Activated CD8-positive, alpha-beta memory T cell treated with anti-CD3 and anti-CD28 coated beads, Interleukin-2, amount 50 U/mL, for 4 hours (primary cell): ENCODE data around the gene POLR1G.

Experiments
- DNase-seq: peaks from one replicate; pipeline ENCODE4 v3.0.0-alpha.2; 2020

POLR1G gene

DNA sequence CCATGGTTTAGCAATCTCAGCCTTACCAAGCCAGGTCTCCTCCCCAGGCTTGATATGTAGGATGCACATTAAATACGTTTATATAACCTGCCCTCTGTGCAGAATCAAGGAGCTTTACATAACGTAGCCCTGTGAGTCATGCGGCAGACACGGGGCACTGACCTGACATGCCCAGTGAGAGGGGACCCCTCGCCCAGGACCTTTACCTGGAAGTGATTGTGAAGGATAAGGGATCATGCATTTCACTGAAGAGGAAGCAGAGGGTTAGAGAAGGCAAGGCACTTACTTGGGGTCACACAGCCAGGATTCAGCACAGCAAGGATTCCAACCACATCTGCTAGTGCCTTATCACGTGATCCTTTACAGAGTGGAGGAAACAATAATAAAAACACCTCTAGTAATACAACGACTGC lies 42.4 kb downstream of the POLR1G start:
- no peak for DNase-seq

DNA sequence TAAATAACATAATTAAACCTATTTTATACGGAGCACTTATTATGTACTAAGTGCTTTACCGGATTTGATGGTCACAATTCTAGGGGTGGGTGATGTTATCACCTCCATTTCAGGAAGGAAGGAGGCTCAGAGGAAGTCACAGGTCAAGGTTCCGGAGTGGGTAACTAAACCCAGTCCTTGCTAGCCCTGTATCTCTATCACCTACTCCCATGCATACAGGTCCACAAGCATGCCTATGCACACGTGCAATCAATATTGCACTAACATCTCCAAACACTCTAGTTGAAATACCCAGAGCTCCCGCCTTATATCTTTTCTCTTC lies 43.5 kb downstream of the POLR1G start:
- no peak for DNase-seq

DNA sequence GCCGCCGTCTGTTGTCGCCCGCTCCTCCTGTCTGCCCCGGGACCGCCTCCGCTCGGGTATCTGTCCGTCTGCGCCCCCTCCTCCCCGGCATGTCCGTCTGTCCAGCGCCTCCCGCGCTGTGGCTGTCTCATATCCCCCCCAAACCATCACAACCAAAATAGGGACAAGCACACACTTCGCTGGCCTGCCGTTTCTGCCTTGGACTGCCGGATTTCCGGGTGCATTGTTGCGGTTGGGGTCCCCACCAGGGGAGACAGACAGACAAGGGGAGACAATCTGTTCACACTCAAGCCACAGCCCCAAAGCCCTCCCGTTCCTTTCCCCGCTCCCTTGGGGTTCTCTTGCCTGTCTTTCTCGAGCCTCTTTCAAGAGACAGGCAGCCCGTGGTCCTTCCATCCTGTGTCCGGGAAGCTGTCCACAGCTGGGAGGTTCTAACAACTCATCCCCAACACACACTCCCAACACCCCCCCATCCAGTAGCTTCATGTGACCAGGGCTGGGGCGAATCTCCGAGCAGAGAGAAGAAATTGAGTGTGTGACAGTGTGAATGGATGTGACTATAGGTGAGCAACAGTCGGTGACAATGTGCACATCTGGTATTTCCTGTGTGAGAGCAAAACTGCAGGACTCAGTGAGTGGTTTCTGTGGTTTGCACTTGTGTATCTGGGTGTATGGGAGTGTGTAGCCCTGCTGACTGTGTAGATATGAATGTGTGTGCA lies 44.8 kb downstream of the POLR1G start:
- DNase-seq = peak; percentile 32

DNA sequence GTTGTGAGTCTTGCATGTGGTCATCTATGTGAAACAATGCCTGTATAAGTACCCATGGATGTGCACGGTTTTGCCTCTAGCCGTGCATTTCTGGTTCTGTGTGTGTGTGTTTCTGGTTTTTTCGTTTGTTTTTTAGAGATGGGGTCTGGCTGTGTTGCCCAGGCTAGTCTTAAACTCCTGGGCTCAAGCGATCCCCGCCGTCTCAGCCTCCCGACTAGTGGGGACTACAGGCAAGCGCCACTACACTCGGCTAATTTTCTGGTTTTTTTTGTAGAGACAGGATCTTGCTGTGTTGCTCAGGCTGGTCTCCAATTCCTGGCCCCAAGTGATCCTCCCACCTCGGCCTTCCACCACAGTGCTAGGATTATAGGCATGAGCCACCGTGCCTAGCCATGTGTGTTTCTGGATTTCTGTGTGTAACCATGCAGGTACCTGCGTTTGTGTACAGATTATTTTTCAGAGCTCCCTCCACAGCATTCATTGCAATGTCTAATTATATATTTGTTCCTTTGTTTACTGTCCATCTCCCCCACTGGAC lies 45.5 kb downstream of the POLR1G start:
- no peak for DNase-seq

DNA sequence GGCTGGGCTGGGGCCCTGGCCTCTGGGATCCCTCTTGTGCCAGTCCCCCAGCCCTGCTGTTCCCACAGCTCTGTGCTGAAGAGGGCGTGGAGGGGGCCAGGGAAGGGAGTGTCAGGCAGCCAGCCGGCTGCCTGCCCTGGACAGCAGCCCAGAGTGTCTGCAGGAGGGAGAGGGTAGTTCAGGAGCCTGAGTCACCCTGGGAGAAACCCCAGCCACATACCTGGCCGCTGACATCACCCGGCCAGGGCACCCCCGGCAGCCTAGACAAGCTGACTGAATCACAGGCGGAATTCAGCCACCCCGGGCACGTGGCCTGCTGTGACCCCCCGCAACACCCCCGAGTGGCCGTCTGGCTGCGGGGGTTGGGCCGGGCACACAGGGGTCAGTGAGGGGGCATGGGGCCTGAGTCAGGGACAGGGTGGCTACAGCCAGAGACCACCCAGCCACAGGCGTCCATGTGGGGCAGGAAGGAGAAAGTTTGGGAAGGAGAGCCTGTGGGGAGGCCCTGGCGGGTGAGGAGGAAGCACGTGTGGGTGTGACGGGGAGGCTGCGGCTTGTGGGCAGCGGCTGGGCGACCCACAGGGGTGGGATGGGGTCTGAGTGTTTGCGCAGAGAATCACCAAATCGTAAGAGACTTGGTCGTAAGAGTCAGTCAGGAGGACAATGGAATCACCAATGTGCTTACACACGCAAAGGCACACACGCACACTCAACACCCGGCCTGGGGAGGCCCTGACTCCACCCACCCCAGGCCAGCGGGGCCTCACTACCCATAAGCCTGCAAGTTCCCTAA lies 49.5 kb downstream of the POLR1G start:
- peak; percentile 75 for DNase-seq

DNA sequence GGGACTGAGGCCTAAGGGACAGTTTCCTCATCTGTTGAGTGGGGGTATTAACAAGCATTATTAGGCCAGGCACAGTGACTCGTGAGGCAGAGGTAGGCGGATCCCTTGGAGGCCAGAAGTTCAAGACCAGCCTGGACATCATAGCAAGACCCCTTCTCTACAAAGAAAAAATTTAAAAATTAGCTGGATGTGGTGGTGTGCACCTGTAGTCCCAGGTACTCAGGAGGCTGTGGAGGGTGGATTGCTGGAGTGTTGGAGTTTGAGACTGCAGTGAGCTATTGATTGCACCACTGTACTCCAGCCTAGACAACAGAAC lies 50.0 kb downstream of the POLR1G start:
- DNase-seq = no peak

DNA sequence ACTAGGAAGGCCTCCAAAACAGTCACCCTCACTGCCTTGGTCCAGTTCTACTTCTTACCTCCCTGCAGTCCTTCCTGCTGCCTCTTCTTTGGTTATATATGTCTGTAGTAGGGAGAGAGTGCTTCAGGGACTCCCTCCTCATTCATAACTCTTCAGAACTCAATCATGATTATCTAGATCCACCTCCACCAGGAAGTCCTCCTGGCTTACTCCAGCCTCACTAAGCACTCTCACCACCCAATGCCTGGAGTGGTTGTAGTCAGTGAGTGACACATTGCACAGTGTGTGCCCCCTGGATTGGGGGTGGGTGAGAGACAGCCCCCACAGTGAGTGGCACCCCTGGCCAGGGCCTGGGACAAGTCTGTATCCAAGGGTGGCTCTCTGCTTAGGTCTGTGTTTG lies 51.3 kb downstream of the POLR1G start:
- no peak for DNase-seq
